Measurements from ENCODE around the gene HHEX.
"Not testable (repeated sequence)": the region's sequence is repeated elsewhere in the genome, so short reads cannot be mapped to it uniquely, and the experiment has no call there.

The HHEX gene

DNA sequence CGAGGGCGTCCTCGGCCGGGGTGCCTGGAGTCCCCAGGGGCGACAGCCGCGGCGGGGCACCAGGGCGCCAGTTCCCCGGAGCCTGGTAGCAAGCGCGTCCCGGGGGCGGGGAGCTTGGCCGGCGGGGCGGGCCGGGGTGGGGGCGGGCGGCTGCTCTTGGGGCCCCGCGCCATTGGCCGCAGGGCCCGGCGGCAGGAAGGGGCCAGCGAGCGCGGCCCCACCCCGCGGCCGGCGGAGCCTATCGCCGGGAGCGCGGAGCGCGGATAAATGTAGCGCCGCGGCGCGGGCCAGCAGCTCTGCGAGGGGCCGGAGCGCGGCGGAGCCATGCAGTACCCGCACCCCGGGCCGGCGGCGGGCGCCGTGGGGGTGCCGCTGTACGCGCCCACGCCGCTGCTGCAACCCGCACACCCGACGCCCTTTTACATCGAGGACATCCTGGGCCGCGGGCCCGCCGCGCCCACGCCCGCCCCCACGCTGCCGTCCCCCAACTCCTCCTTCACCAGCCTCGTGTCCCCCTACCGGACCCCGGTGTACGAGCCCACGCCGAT, at the start of gene HHEX:
Gene HHEX (plus strand): TSS at position 293 of the 548 bp plus-strand sequence. CDS start 32 bp downstream, at position 325.
- peak; percentile 26 for DNase-seq (ENCODE audit: low read depth)

DNA sequence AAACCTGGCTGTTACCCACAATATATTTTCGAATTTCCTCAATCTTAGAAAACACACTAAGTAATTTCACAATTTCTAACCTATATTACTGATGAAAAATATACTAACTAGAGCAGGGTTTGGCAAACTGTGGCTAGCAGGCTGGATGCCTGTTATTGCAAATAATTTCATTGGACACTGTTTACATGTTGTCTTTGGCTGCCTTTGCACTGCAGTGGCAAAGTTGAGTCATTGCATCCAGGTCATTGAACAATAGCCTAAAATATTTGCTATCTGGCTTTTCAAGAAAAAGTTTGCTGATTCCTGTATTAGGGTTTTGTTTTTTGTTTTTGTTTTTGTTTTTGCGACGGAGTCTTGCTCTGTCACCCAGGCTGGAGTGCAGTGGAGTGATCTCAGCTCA, 49.6 kb upstream of the HHEX start:
- peak; percentile 10 for DNase-seq (ENCODE audit: low read depth)

DNA sequence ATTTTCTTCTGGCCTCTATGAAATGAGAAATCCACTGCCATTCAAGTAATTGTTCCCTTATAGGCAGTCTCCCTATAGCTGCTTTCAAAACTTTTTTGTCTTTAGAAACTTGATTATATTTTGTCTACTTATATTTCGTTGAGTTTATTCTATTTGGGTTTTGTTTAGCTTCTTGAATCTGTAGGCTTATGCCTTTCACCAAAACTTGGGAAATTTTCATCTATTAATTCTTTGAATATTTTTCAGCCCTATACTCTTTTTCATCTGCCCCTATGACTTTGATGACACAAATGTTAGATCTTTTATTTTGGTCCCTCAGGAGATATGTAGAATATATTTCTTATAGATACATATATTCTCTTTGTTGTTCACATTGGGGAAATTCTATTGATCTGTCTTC, 48.3 kb upstream of the HHEX start:
- DNase-seq (ENCODE audit: low read depth) = no peak

DNA sequence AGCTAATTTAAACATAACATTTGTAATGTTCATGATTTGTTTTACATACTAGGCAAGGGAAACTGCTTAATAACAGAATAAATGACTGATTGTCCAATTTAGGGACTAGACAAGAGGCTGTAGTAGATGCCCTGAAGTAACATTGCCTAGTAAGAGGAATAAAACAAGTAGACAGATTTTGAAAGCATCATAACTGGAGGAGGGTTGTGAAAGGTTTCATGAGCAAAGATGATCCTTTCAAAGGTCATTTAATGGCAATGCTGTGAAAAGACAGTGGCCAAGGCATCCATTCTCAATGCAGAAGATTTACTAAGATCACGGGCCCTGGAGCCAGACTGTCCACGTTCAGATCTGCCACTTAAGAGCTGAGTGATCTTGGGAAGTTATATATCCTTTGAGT, 44.8 kb upstream of the HHEX start:
- no peak for DNase-seq (ENCODE audit: low read depth)

DNA sequence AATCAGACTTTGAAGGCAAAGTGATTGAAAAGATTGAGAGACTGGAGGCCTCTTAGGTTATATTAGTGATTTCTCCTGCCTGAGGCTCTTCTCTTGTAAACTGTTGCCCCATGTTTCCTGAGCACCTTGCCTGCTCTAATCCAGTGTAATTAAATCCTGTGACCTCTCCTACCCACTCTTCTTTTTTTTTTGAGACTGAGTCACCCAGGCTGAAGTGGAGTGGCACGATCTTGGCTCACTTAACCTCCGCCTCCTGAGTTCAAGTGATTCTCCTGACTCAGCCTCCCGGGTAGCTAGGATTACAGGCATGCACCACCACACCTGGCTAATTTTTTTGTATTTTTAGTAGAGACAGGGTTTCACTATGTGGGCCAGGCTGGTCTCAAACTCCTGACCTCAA, 38.9 kb upstream of the HHEX start:
- DNase-seq (ENCODE audit: low read depth) = not testable (repeated sequence)

DNA sequence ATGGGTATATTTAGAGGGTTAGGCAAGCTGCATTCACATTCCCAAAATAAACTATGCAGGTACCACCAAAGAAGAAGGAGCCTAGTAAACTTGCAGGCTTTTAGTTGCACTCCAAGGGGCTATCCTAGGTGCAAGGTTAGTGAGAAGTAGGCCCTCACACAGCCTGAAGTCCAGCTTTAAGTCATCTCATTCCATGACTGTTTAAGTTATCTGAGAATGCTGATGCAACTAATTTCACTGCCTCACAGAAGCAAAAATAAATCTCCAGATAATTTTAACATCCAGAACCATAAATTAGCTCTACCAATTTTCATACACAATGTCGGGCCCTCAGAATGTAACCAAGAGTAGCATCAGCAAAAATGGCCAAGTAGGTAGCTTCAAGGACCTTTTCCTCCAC, 34.3 kb upstream of the HHEX start:
- DNase-seq (ENCODE audit: low read depth) = no peak

DNA sequence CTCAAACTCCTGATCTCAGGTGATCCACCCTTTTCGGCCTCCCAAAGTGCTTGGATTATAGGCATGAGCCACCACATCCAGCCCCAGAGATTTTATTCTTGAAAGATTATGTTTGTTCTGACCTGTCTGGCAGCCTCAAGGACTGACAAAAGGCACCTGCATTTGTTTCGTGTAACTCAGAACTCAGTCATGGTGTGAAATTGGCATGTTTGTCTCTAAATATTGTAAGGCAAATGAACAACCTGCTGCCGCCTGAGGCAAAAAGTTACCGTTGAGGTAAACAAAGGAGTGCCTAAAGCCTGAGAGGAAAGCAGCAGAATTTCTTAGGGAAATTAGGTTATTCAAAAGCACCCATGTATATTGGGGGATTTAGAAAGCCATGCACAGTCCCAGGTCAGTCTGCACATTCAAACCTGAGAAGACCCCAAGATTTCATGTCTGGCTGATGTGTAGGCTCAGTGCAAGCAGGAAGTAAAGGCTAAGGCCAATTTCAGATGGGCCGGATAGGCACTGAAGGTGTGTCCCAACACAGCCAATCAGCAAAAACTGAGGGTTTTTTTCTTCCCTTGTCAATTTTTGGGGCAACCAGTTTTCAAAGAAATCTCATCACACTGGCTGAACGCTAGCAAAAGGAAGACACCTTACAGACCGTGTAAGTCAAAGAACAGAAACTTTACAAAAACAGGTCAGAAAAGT, 33.3 kb upstream of the HHEX start:
- no peak for DNase-seq (ENCODE audit: low read depth)

DNA sequence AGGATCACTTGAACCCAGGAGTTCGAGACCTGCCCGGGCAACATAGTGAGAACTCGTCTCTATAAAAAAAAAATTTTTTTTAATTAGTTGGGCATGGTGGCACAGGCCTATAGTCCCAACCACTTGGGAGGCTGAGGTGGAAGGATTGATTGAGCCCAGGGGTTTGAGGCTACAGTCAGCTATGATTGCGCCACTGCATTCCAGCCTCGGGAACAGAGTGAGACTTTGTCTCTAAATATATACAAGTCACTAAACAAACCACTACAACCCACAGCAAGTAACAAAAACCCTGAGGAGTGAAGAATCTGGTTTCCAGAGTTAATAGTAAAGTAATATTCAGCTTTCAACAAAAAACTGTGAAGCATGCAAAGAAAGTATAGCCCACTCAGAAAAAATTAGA, 32.7 kb upstream of the HHEX start:
- no peak for DNase-seq (ENCODE audit: low read depth)

DNA sequence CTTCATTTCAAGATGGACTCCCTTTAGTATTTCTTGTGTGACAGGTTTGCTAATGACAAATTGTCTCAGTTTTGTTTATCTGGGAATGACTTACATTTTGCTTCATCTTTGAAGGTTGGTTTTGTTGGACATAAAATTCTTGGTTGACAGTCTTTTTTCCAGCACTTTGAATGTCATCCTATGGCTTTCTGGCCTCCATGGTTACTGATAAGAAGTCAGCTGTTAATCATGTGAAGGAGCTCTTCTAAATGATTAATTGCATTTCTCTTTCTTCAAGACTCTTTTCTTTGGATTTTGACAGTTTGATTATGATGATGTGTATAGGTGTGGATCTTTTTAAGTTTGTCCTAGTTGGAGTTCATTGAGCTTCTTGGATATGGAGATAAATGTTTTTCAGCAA, 26.9 kb upstream of the HHEX start:
- DNase-seq (ENCODE audit: low read depth) = no peak

DNA sequence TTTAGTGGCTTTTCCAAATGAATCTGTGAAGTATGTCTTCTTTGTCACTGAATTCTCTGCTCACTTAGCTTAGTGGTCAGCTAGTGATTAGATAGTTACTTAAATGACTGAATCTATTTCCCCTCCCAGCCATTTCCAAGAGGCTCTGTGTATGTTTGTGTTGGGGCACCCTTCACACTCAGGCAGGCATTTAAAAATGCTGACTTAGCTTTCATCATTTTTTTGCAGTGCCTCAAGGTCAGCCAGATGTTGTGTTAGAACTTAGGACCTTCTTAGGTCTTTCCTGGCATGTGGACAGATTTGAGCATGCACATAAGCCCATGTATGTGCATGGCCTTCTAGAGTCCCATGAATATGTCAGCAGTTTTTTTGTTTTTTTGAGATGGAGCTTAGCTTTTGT, 25.4 kb upstream of the HHEX start:
- DNase-seq (ENCODE audit: low read depth) = no peak

DNA sequence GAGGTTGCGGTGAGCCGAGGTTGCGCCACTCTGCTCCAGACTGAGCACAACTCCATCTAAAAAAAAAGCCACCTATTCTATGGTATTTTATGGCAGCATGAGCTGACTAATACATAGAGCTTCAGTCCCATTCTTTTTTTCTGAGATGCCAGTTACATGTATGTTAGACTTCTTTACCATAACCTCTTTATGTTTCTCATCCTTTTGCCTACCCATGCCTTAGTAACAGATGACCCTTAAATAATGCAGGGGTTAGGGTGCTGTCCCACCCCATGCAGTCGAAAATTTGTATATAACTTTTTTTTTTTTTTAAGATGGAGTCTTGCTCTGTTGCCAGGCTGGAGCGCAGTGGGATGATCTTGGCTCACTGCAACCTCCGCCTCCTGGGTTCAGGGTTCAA, 22.7 kb upstream of the HHEX start:
- DNase-seq (ENCODE audit: low read depth) = no peak

DNA sequence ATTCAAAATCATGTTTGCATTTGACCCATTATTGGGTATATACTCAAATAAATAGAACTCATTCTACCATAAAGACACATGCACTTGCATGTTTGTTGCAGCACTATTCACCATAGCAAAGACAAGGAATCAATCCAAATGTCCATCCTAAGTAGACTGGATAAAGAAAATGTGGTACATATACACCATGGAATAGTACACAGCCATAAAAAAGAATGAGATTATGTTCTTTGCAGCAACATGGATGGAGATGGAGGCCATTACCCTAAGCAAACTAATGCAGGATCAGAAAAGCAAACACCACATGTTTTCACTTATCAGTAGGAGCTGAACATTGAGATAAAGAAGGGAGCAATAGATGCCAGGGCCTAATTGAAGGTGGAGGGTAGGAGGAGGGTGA, 12.0 kb upstream of the HHEX start:
- no peak for DNase-seq (ENCODE audit: low read depth)

DNA sequence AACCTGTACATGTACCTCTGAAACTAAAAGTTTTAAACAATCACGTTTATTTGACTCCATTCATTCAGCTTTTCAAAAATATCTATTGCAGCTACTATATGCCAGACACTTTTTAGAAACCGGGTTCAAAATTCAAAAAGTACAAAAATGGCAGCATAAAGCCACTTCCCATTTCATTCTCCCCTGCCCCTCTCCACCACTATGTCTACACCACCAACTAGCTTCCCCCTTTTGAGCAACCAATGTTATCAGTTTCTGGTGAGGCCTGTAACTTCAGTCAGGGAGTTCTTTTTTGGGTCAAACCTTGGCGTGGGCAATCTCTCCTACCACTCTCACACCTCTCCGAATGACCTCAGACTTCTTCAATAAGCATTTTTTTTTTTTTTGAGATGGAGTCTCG, 11.5 kb upstream of the HHEX start:
- no peak for DNase-seq (ENCODE audit: low read depth)

DNA sequence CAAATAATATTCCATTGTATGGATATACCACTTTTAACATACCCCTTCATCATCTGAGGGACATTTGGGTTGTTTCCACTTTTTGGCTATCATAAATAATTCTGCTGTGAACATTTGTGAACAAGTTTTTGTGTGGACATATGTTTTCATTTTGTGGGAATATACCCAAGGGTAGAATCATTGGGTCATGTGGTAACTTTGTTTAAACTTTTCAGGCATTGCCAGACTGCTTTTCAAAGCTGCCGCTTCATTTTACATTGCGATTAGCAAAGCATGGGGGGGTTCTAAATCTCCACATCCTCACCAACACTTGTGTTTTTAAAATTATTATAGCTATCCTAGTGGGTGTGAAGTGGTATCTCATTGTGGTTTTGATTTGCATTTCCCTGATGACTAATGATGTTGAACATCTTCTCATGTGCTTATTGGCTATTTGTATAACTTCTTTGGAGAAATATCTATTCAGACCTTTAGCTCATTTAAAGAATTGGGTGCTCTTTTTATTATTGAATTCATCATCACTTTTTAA, 8.4 kb upstream of the HHEX start:
- DNase-seq (ENCODE audit: low read depth) = no peak

DNA sequence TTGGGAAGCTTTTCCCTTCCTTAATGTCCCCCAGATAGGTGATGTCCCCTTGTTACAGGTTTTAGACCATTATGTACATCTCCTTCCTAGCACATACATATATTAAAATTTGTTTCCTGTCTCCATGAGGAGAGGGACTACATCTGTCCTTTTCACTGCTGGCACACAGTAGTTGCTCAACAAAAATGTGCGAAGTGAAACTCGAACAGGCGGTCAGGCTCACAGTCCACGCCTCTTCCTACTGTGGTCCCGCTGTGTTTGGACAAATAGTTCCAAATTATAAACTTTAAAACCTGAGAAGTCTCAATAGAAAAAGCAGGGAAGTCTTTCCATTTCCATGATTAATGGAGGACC, 1.2 kb upstream of the HHEX start:
- no peak for DNase-seq (ENCODE audit: low read depth)

DNA sequence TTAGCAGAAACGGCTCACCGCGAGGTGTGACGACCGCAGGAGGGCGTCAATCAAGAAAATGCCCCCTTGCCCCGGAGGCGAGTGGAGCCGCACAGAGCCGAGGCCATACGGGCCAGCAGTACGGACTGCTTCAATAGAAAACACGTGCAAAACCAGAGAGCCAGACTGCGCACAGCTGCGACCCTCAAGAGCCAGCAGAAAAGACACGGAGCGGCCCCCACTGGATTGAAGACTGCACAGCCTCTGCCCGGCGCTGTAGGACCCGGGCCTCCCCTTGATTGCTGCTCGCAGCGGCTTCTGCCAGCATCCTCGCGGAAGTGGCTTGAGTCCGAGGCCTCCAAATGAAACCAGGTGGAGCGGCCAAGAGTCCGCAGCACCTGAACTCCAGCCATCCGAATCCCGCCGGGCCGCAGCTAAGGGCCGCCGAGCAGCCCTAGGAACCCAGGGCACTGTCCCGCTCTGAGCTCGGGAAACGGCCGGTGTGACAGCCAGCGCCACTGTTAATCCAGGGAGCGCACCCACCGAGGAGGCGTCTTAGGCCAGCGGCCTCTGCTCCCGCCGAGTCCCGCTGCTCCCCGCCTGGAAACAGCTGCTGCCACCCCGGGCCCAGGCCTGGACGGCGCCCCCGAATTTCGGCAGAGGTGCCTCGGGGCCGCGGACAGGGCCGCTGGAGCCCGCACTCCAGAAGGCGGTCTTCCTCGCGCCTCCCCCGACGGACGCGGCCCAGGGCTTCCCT, 660 bp upstream of the HHEX start:
- no peak for DNase-seq (ENCODE audit: low read depth)

DNA sequence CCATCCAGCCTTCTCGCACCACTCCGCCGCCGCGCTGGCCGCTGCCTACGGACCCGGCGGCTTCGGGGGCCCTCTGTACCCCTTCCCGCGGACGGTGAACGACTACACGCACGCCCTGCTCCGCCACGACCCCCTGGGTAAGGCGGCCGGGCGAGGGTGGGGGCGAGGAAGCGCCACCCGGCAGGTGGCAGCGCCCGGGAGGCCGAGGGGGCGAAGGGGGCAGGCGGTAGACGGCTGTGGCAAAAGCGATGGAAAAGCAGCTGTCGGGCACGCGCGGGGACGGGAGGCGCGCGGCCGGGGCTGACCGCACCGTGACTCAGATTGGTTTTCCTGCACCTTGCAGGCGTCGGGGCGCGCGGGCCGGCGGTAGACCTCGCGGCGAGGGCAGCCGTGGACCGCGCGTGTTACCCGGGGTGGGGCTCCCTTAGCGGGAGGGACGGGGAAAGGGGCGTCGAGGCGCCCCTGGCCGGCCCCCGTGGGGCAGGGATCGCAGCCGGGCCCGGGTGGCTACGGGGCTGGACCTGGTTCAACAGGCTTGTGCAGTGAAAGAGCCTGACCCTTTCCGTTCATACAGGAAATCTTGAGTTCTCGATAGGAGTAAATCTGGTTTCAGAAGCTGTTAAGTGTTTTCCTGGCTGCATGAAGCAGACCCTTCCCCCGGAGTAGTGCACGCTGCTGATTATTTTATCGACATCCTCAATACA, 608 bp downstream of the HHEX start:
- DNase-seq (ENCODE audit: low read depth) = no peak

DNA sequence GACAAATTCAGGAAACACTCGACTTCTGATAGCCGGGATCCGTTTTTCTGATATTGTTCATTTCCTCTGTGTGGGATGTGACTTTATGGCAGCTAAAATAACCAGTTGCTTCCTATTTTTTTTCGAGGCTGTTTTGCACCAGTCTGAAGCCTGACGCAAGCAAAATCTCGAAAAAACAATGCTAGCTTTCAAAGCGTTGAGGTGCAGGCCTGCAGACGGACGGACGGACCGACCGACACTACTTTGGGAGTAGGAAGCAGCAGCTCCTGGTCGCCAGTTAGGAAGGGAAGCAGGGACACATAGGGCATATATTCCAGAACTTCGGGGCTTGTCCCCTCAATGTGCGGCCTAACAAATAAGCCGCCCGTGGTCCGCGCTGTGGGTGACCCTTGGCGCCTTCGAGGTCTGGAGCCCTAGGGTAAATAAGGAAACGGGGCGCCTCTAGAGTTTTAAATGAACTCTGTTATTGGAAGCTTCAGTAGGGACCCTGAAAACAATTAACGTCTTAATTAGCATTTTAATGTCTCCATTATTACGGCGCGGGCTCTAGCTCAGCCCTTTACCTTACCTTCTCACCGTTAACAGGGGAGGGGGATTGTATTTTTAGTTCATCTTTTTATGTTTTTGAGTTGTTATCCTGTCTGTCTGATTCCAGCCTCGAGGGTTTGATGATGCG, 1.3 kb downstream of the HHEX start:
- DNase-seq (ENCODE audit: low read depth) = no peak

DNA sequence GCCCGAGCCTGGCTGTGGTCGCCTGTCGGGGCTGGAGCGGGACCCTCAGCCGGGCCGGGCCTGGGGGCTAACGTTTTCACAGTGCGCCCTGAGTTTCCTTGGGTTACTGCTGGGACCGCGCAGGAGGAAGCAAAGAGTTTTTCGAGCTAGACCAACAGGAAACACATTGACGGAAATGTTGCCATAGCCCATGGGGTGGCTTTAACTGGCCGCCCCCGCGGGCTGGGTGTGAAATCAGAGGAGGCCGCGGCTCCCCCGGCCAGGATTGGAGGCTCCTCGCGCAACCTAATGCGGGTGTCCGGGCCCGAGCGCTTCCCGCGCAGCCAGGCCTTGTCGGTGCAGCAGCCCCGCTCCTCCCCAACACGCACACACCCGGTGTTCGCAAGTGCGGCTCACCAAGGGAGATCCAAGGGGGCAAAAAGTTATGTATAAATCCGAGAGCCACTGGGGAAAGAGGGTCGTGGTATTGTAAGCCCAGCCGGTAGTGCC, 1.9 kb downstream of the HHEX start:
- DNase-seq (ENCODE audit: low read depth) = no peak

DNA sequence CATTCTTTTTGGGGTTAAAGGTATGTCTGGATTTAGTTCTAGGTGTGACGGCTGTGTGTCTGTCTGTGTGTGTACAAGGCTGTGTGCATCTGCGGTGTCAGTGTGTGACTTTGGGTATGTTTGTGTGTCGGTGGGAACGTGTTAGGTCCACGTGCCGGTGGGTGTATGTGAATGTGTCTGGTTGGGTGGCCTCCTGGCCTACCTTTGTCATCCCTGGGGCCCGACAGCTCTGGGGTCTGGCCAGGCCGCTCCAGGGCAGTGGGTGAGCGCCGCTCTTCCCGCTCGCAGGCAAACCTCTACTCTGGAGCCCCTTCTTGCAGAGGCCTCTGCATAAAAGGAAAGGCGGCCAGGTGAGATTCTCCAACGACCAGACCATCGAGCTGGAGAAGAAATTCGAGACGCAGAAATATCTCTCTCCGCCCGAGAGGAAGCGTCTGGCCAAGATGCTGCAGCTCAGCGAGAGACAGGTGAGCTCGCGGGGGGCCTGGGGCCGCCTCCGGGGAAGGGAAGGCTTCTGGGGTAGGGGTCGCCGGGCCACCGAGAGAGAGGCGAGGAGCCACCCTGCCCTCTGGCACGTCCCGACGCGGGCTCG, 2.4 kb downstream of the HHEX start:
- no peak for DNase-seq (ENCODE audit: low read depth)

DNA sequence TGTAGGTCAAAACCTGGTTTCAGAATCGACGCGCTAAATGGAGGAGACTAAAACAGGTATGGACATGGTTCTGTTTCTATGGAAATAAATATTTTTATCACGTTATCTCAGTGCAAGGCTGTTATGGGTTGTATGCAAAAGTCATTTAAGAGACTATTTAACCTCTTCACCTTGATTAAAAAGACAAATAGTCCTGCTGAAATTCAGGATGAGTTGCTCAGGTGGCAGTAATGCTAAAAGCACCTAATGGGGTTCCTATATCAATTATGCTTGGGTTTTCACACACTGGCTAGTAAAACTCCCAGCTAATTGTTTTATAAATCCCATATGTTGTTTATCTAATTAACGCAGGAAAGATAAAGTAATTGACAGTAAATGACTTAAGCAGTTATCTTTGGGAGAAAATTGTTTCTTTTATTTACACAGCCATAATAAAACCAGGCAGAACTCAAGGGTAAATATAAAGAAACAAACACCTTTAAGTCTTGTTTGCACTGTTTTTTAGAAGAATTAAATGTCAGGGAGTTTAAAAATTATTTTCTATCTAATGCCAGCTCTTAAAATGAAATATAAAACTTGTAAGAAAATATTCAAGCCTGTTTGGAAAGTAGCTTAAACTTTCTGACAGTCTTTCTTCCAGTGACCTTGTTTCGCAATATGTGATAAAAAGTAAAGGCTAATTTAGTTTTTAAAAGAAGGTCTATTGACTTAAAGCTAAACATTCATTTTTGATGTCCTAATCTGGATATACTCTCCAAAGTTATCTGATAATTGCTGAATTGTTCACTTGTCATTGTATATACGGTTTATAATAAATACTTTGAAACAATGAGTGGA, 3.2 kb downstream of the HHEX start:
- DNase-seq (ENCODE audit: low read depth) = no peak
